ENCODE data around the gene XRN2. TPM values are rescaled to one million over a fixed set of nuclear protein-coding genes. Genes with fewer than 3 reads are reported as not detected.

XRN2 gene
- total and polyA plus RNA-seq, 4 donors: 20.9 to 40.3 (median 25.2) TPM

GRCh38 chr20:21393816-21394519, 90.8 kb downstream of the XRN2 start:
- 44% methylated on average over 4 of the region's 4 CpGs for WGBS
- Histone ChIP-seq H3K4me1 (ENCODE audit: control insufficient read depth in 4 of 4, insufficient read depth in 4 of 4, low read length in 3 of 4) (peaks cover 2 to 25% (median 18%) of the 10 kb centered on the region in 4 donors), H3K27me3 (ENCODE audit: control insufficient read depth in 4 of 4, insufficient read depth in 4 of 4, low read length in 3 of 4) (peaks cover 4 to 42% (median 9%) of the 10 kb centered on the region in 4 donors), H3K27ac (ENCODE audit: low read depth in 1 of 2, low read length in 2 of 2) (no peak overlapping the region), H3K4me3 (ENCODE audit: low read depth in 1 of 3, low read length in 3 of 3) (no peak overlapping the region), H3K9ac (ENCODE audit: low read depth in 1 of 2, low read length in 2 of 2) (no peak overlapping the region), H3K36me3 (ENCODE audit: control insufficient read depth in 4 of 4, insufficient read depth in 3 of 4, low read depth in 1 of 4, low read length in 3 of 4) (peaks cover 0 to 10% (median 4%) of the 10 kb centered on the region in 4 donors), H3K9me3 (ENCODE audit: control insufficient read depth in 4 of 4, low read length in 3 of 4) (peaks cover 0 to 16% (median 0%) of the 10 kb centered on the region in 4 donors)
- TF ChIP-seq RXRA (IDR thresholded peaks at IDR 0.05) (no peak), EGR1 (IDR thresholded peaks at IDR 0.05; ENCODE audit: low read depth in 2 of 2) (no peak), FOXA1 (IDR thresholded peaks at IDR 0.05) (no peak), ATF3 (IDR thresholded peaks at IDR 0.05) (no peak), ZBTB33 (IDR thresholded peaks at IDR 0.05) (no peak), FOXA2 (IDR thresholded peaks at IDR 0.05) (no peak), REST (IDR thresholded peaks at IDR 0.05) (no peak), JUND (IDR thresholded peaks at IDR 0.05) (no peak), TAF1 (conservative IDR thresholded peaks at IDR 0.05) (no peak), MAX (IDR thresholded peaks at IDR 0.05) (no peak), GABPA (IDR thresholded peaks at IDR 0.05 in 1 of 2, conservative IDR thresholded peaks at IDR 0.05 in 1 of 2) (no peak), CTCF (IDR thresholded peaks at IDR 0.05; ENCODE audit: low read depth, low read length, missing input control) (no peak)
- no peak for DNase-seq (ENCODE audit: low spot score)

- no peak for DNase-seq (ENCODE audit: low spot score)
- peaks cover 4 to 42% (median 9%) of the 10 kb centered on the region in 4 donors for H3K27me3 ChIP-seq (ENCODE audit: control insufficient read depth in 4 of 4, insufficient read depth in 4 of 4, low read length in 3 of 4)
- TF ChIP-seq MAX (IDR thresholded peaks at IDR 0.05): no peak
- no peak for TF ChIP-seq GABPA (IDR thresholded peaks at IDR 0.05 in 1 of 2, conservative IDR thresholded peaks at IDR 0.05 in 1 of 2)
- no peak for TF ChIP-seq YY1 (IDR thresholded peaks at IDR 0.05)
- no peak for TF ChIP-seq NR2F2 (IDR thresholded peaks at IDR 0.05)
- TF ChIP-seq TAF1 (conservative IDR thresholded peaks at IDR 0.05): no peak
- TF ChIP-seq CTCF (IDR thresholded peaks at IDR 0.05; ENCODE audit: low read depth, low read length, missing input control): no peak
- no peak for TF ChIP-seq SP1 (IDR thresholded peaks at IDR 0.05)
- TF ChIP-seq HNF4A (conservative IDR thresholded peaks at IDR 0.05): no peak
- TF ChIP-seq HNF4G (IDR thresholded peaks at IDR 0.05): no peak
- no peak for TF ChIP-seq FOXA2 (IDR thresholded peaks at IDR 0.05)
- no peak for TF ChIP-seq EGR1 (IDR thresholded peaks at IDR 0.05; ENCODE audit: low read depth in 2 of 2)
- no peak for TF ChIP-seq RAD21 (IDR thresholded peaks at IDR 0.05)
- no peak for TF ChIP-seq ZBTB33 (IDR thresholded peaks at IDR 0.05)
- no peak for TF ChIP-seq RXRA (IDR thresholded peaks at IDR 0.05)
- TF ChIP-seq JUND (IDR thresholded peaks at IDR 0.05): no peak
Measured at GRCh38 chr20:21394551-21394950, 91.4 kb downstream of the XRN2 start.

More at GRCh38 chr20:21394551-21394950, 91.4 kb downstream of the XRN2 start:
- peaks cover 0 to 16% (median 0%) of the 10 kb centered on the region in 4 donors for H3K9me3 ChIP-seq (ENCODE audit: control insufficient read depth in 4 of 4, low read length in 3 of 4)
- no peak overlapping the region for H3K9ac ChIP-seq (ENCODE audit: low read depth in 1 of 2, low read length in 2 of 2)
- peaks cover 0 to 7% (median 4%) of the 10 kb centered on the region in 4 donors for H3K36me3 ChIP-seq (ENCODE audit: control insufficient read depth in 4 of 4, insufficient read depth in 3 of 4, low read depth in 1 of 4, low read length in 3 of 4)
- no peak overlapping the region for H3K4me3 ChIP-seq (ENCODE audit: low read depth in 1 of 3, low read length in 3 of 3)
- WGBS: 23% methylated on average over 3 of the region's 3 CpGs
- peaks cover 2 to 23% (median 18%) of the 10 kb centered on the region in 4 donors for H3K4me1 ChIP-seq (ENCODE audit: control insufficient read depth in 4 of 4, insufficient read depth in 4 of 4, low read length in 3 of 4)
- H3K27ac ChIP-seq (ENCODE audit: low read depth in 1 of 2, low read length in 2 of 2): no peak overlapping the region

Data from liver (tissue), 9 donors.